Measurements from ENCODE around the gene UBE2O. TPM values are rescaled to one million over a fixed set of nuclear protein-coding genes. Genes with fewer than 3 reads are reported as not detected.

Gene UBE2O
- total RNA-seq, 6 donors from 2014 or later = 20.5 to 55.5 (median 27.7) TPM

GRCh38 chr17:76379646-76380376 lies 73.1 kb downstream of the UBE2O start:
- DNase-seq (no peak), ATAC-seq (ENCODE audit: low FRiP score in 2 of 2) (no peak)
- 90 to 93% methylated on average over 21 of the region's 21 CpGs for WGBS, 2 donors
- Histone ChIP-seq H3K27me3 (no peaks in the 10 kb centered on the region), H3K27ac (no peak overlapping the region), H3K4me3 (no peak overlapping the region), H3K4me1 (peaks cover 18 to 52% (median 31%) of the 10 kb centered on the region in 4 donors), H3K9me3 (no peaks in the 10 kb centered on the region), H3K36me3 (no peaks in the 10 kb centered on the region)
- TF ChIP-seq CTCF (IDR thresholded peaks at IDR 0.05) (no peak), POLR2A (IDR thresholded peaks at IDR 0.05) (no peak), POLR2AphosphoS5 (IDR thresholded peaks at IDR 0.05) (no peak), EP300 (IDR thresholded peaks at IDR 0.05) (no peak)

DNA sequence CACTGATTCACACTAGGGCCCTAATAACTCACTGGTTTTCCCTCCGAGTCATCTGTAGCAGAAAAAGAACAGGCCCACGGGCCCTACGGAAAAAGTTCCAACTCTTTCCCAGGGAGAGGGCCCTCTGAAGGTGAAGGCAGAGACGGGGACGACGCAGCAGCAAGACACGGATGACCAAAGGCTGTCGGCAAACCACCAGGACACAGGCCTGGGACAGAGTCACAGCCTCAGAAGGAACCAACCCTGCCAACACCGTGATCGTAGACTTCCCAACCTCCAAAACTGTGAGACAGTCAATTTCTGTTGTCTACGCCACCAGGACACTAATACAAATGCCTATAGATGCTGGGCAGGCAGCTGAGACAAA lies 73.7 kb downstream of the UBE2O start:
- Histone ChIP-seq H3K9me3 (no peaks in the 10 kb centered on the region), H3K4me3 (no peak overlapping the region), H3K36me3 (no peaks in the 10 kb centered on the region), H3K27me3 (no peaks in the 10 kb centered on the region), H3K27ac (no peak overlapping the region), H3K4me1 (peaks cover 17 to 48% (median 28%) of the 10 kb centered on the region in 4 donors)
- TF ChIP-seq EP300 (IDR thresholded peaks at IDR 0.05) = no peak
- no peak for TF ChIP-seq POLR2A (IDR thresholded peaks at IDR 0.05)
- TF ChIP-seq CTCF (IDR thresholded peaks at IDR 0.05) = no peak
- no peak for TF ChIP-seq POLR2AphosphoS5 (IDR thresholded peaks at IDR 0.05)
- ATAC-seq (ENCODE audit: low FRiP score in 2 of 2) (no peak), DNase-seq (no peak)
- 94 to 96% methylated on average over 11 of the region's 11 CpGs for WGBS, 2 donors

- no peak for DNase-seq
- no peak overlapping the region for H3K4me3 ChIP-seq
- H3K27me3 ChIP-seq = no peaks in the 10 kb centered on the region
- H3K4me1 ChIP-seq = peaks cover 17 to 43% (median 25%) of the 10 kb centered on the region in 4 donors
- H3K36me3 ChIP-seq = no peaks in the 10 kb centered on the region
- TF ChIP-seq EP300 (IDR thresholded peaks at IDR 0.05) (no peak), POLR2A (IDR thresholded peaks at IDR 0.05) (no peak), CTCF (IDR thresholded peaks at IDR 0.05) (no peak), POLR2AphosphoS5 (IDR thresholded peaks at IDR 0.05) (no peak)
- ATAC-seq (ENCODE audit: low FRiP score in 2 of 2) = no peak
- H3K27ac ChIP-seq = no peak overlapping the region
- no peaks in the 10 kb centered on the region for H3K9me3 ChIP-seq
- WGBS, 2 donors = 77 to 82% methylated on average over 5 of the region's 5 CpGs
These were observed 74.2 kb downstream of the UBE2O start for GRCh38 chr17:76378548-76379274.

DNA sequence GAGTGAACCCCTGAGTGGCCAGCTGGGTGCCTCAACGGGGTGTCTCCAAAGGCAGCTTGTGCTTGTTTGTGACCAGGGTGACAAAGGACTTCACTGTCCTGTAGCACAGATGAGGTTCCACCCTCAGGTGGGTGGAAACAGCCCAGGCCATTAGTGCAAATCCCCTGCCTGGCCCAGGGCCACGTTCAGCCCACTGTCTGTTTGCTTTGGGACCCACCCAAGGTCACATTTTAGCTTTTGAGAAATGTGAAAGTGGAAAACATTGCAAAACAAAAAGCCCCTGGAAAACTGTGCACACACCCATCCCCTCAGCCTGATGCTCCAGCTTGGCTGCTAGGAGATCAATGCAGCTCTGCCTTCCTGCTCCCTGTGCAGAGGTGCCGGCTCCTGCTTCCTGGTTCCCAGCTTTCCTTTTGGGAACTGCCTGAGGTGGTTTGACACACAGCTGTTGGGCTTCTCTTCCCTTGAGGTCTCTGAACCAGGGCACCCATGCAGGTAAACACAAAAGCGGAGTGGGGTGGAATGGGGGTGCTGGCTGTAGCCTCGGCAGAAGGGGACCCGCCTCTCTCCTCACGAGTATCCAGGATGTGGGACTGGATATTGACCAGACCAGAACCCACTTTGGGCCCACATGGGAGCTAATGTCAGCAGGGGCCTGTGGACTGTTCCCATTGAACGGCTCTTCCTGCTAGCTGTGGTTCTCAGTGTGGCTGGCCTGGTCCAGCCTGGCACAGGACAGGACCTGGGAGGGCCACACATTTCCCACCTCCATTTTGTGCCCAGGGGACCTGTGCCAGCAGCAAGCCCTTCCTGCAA lies 76.4 kb downstream of the UBE2O start:
- H3K27ac ChIP-seq = no peak overlapping the region

More for the DNA sequence above, 76.4 kb downstream of the UBE2O start:
- peak in 1 of 2 donors; percentile 5 for ATAC-seq (ENCODE audit: low FRiP score in 2 of 2)
- H3K4me3 ChIP-seq = no peak overlapping the region
- H3K4me1 ChIP-seq = peaks cover 0 to 21% (median 6%) of the 10 kb centered on the region in 4 donors
- H3K9me3 ChIP-seq = no peaks in the 10 kb centered on the region
- no peaks in the 10 kb centered on the region for H3K27me3 ChIP-seq
- 67 to 70% methylated on average over 7 to 8 of the region's 8 CpGs for WGBS, 2 donors
- DNase-seq = no peak
- H3K36me3 ChIP-seq = no peaks in the 10 kb centered on the region
- no peak for TF ChIP-seq EP300 (IDR thresholded peaks at IDR 0.05)
- no peak for TF ChIP-seq CTCF (IDR thresholded peaks at IDR 0.05)
- TF ChIP-seq POLR2A (IDR thresholded peaks at IDR 0.05) = no peak
- no peak for TF ChIP-seq POLR2AphosphoS5 (IDR thresholded peaks at IDR 0.05)

All from upper lobe of left lung (tissue), 6 donors.